Fibroblast of pulmonary artery (primary cell): ENCODE results near the gene TIPIN.

Experiments used
- DNase-seq: peaks from one replicate; pipeline ENCODE4 v3.0.0-alpha.2; 2010; ENCODE audit warnings: low read depth
- H3K4me3 ChIP-seq: replicated peaks from 2 replicates; pipeline ENCODE4 v1.5.1; 2011; ENCODE audit warnings: low read depth, mild to moderate bottlenecking, control low read depth, low read length, moderate library complexity
- TF ChIP-seq, protein P1 (sequence below): IDR thresholded peaks from 2 replicates; pipeline ENCODE4 v1.5.1; 2011; ENCODE audit warnings: mild to moderate bottlenecking, control low read depth, low read length, inconsistent platforms; ENCODE audit errors: missing control alignments

The TIPIN gene

DNA sequence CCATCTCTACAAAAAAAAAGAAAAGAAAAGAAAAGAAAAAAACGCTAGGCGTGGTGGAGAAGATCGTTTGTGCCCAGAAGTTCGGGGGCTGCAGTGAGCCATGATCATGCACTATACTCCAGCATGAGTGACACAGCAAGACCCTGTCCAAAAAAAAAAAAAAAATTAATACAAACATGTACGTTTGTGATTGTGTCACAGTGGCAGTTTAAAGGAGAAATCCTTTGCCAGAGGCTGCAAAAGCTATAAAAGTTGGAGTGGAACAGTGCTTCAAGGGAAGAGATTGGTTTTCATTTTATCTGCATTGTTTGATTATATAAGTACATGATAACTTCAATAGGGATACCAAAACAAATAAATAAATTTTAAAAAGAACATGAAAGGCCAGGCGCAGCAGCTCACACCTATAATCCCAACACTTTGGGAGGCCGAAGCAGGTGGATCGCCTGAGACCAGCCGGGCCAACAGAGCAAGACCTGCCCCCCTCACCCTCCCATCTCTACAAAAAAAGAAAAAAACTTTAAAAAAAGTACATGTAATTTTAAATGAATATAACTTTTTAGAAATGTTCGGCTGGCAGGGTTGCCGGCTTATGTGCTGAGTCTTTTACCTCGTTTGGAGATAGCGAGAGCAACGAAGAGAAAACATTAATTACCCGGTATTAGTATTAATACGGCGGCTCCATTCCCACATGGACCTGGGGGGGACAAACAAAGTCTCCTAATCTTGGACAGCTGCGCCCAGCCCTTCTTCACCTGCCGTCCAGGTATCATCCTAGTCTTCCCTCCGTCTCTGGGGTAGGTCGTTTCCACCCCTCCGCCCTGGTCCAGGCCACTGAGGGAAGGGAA, 63.7 kb downstream of the TIPIN start:
- DNase-seq, result no peak
- TF ChIP-seq, protein P1, sequence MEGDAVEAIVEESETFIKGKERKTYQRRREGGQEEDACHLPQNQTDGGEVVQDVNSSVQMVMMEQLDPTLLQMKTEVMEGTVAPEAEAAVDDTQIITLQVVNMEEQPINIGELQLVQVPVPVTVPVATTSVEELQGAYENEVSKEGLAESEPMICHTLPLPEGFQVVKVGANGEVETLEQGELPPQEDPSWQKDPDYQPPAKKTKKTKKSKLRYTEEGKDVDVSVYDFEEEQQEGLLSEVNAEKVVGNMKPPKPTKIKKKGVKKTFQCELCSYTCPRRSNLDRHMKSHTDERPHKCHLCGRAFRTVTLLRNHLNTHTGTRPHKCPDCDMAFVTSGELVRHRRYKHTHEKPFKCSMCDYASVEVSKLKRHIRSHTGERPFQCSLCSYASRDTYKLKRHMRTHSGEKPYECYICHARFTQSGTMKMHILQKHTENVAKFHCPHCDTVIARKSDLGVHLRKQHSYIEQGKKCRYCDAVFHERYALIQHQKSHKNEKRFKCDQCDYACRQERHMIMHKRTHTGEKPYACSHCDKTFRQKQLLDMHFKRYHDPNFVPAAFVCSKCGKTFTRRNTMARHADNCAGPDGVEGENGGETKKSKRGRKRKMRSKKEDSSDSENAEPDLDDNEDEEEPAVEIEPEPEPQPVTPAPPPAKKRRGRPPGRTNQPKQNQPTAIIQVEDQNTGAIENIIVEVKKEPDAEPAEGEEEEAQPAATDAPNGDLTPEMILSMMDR, result no peak
- H3K4me3 ChIP-seq, result peak overlapping the region; percentile 62

DNA sequence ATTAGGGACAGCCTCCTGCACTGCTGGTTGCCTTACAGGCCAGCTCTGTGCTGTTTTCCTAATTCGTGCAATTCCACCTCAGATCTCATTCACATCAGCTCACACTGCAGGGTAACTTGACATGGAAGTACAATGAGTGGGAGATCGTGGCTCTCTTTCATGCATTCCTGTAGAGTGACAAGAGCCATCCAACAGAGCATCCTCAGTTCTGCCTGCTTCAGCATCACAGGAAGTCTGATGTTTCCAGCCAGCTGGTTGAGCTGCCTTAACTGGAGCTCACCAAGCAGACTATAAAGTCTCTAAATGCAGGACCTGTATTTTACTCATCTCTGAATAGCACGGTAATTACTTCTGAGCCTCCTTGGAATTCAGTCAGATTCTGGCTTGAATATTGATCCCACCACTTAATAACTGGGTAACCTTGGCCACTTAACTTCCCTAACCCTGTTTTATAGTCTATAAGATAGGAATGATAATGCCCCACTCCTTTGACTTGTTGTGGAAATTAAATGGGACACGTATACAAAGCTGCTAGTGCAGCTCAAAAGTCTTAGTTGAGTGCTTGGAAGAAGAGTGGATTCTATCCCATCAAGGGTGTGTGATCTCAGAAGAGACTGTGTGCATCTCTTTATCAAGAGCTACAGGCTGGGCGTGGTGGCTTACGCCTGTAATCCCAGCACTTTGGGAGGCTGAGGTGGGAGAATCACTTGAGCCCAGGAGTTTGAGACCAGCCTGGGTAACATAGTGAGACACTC, 64.5 kb downstream of the TIPIN start:
- no peak overlapping the region for H3K4me3 ChIP-seq
- DNase-seq, result no peak
- TF ChIP-seq, protein P1, result no peak

DNA sequence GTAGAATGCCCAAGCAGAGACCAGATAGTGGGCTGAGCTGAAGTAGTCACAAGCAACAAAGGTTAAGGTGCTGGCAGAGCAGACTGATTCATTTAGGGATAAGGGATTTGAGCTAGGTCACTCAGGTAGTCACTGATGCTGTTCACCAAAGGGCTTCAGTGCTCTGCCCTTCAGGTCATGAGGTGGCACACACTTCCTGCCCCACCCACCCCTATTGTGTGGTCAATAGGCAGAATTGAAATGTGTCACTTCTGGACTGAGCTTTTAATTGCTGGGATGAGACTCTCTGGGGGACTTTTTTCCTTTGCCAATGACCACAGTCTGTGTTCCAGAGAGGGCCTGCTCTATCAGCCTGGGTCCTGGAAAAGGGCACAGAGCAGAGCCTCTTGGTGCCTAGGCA, 66.0 kb downstream of the TIPIN start:
- DNase-seq, result no peak
- no peak overlapping the region for H3K4me3 ChIP-seq
- TF ChIP-seq, protein P1, result no peak

DNA sequence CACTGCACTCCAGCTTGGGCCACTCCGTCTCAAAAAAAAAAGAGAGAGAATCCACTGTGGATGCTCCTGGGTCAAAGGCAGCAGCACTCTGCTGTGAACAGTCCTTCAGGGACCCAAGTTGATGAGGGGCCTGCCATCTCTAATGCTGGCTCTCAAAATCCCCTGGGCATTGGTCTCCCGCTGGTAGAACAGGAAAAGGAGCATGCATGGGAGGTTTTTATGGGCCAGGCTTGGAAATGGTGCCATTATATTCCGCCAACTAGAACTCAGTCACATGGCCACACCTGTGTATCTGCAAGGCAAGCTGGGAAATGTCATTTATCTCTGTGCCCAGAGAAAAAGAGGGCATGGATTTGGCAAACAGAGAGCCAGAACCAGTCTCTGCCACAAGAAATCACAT, 66.5 kb downstream of the TIPIN start:
- TF ChIP-seq, protein P1, result no peak
- DNase-seq, result no peak
- no peak overlapping the region for H3K4me3 ChIP-seq

DNA sequence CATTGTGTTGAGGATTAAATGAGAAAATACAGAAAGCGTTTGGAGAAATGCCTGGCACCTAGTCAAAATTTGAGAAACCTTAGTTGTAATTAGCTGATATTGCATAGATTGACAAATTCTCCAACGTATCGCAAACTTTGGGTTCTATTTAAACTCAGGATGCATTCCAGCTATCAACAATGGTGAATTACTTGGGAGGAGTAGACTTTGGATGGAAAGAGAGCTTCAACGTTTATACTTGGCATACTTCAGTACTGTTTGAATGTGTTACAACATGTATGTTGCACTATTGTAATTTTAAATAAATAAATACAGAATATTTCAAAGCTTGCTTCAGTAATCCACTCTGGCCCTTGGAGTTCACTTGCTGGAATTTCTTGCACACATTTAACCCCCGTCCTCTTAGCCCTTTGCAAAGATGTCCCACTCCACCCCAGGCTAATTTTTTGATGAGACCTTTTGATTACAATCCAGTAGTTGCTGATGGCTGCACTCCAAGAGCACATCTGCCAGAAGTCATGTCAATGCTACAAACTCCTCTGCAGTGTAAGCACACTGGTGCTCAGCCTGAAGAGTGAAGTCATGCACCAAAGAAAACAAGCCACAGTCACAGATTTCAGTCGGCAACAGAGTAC, 67.8 kb downstream of the TIPIN start:
- no peak overlapping the region for H3K4me3 ChIP-seq
- DNase-seq, result no peak
- TF ChIP-seq, protein P1, result no peak

DNA sequence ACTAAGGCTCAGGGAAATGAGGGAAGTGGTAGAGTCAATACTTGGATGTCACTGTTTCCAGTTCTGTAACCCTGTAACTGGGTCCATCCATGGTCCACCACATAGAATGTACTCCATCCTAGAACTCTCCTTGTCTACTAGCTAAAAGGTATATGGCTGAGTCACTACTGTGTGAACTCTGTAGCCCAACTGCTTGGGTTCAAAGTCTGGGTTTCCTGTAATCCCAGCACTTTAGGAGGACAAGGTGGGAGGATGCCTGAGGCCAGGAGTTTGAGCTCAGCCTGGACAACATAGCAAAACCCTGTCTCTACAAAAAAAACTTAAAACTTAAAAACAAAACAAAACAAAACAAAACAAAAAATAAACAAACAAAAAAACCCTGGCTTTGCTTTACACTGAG, 68.4 kb downstream of the TIPIN start:
- DNase-seq, result no peak
- H3K4me3 ChIP-seq, result no peak overlapping the region
- TF ChIP-seq, protein P1, result no peak
